MM.1S (cell line): ENCODE data around the gene TCEAL7.
"Not testable (repeated sequence)": the region's sequence is repeated elsewhere in the genome, so short reads cannot be mapped to it uniquely, and the experiment has no call there.

Source experiments
- DNase-seq: peaks from one replicate; pipeline ENCODE4 v3.0.0-alpha.2; 2015
- H2AFZ ChIP-seq: fragments of 300-600 bp; sonication (generic); 2 replicates; pipeline ENCODE4 v1.6.0; 2016; ENCODE audit warnings: antibody characterized with exemption, low read length
- H3F3A ChIP-seq: fragments of 300-600 bp; sonication (generic); 2 replicates; pipeline ENCODE4 v1.6.1; 2016; ENCODE audit warnings: mild to moderate bottlenecking, antibody characterized with exemption, low read length, moderate library complexity, mixed read lengths; ENCODE audit not compliant: insufficient read depth
- H3K27ac ChIP-seq: fragments of 300-600 bp; sonication (generic); 2 replicates; pipeline ENCODE4 v1.5.1; 2016; ENCODE audit warnings: mild to moderate bottlenecking, low read length
- H3K27me3 ChIP-seq: fragments of 300-600 bp; sonication (generic); replicated peaks from 2 replicates; pipeline ENCODE4 v1.6.0; 2016; ENCODE audit warnings: low read length; ENCODE audit not compliant: insufficient read depth
- H3K36me3 ChIP-seq: fragments of 300-600 bp; sonication (generic); replicated peaks from 2 replicates; pipeline ENCODE4 v1.6.1; 2016; ENCODE audit warnings: mild to moderate bottlenecking, low read length, mixed read lengths; ENCODE audit not compliant: insufficient read depth
- H3K4me1 ChIP-seq: fragments of 300-600 bp; sonication (generic); 2 replicates; pipeline ENCODE4 v1.6.1; 2016; ENCODE audit warnings: low read length, mixed read lengths
- H3K4me2 ChIP-seq: fragments of 300-600 bp; sonication (generic); 2 replicates; pipeline ENCODE4 v1.6.0; 2016; ENCODE audit warnings: low read depth, low read length
- H3K4me3 ChIP-seq: fragments of 300-600 bp; sonication (generic); 2 replicates; pipeline ENCODE4 v1.5.1; 2016; ENCODE audit warnings: low read length, mixed read lengths
- H3K79me2 ChIP-seq: fragments of 300-600 bp; sonication (generic); 2 replicates; pipeline ENCODE4 v1.6.1; 2016; ENCODE audit warnings: mixed run types, low read length, mixed read lengths
- H3K9ac ChIP-seq: fragments of 300-600 bp; sonication (generic); 2 replicates; pipeline ENCODE4 v1.6.1; 2016; ENCODE audit warnings: low read length, mixed read lengths
- H3K9me2 ChIP-seq: fragments of 300-600 bp; sonication (generic); replicated peaks from 2 replicates; pipeline ENCODE4 v1.6.1; 2016; ENCODE audit warnings: mild to moderate bottlenecking, low read length, mixed read lengths; ENCODE audit not compliant: insufficient read depth
- H3K9me3 ChIP-seq: fragments of 300-600 bp; sonication (generic); replicated peaks from 2 replicates; pipeline ENCODE4 v1.6.1; 2016; ENCODE audit warnings: mild to moderate bottlenecking, low read length, mixed read lengths; ENCODE audit not compliant: insufficient read depth
- H4K20me1 ChIP-seq: fragments of 300-600 bp; sonication (generic); 2 replicates; pipeline ENCODE4 v1.6.1; 2016; ENCODE audit warnings: mild to moderate bottlenecking, low read length, moderate library complexity, mixed read lengths; ENCODE audit not compliant: insufficient read depth
- EZH2 ChIP-seq: fragments of 300-600 bp; sonication (generic); optimal IDR thresholded peaks from 2 replicates; pipeline ENCODE3; 2017; ENCODE audit warnings: low read depth, mild to moderate bottlenecking, antibody characterized with exemption, low read length, mixed read lengths
- EZH2phosphoT487 ChIP-seq: fragments of 300-600 bp; sonication (generic); IDR thresholded peaks from 2 replicates; pipeline ENCODE4 v1.6.1; 2018; ENCODE audit warnings: antibody characterized with exemption, low read length
- TF ChIP-seq, protein P1 (sequence below): fragments of 300-600 bp; sonication (generic); IDR thresholded peaks from 2 replicates; pipeline ENCODE4 v1.5.1; 2016; ENCODE audit warnings: antibody characterized with exemption, low read length, mixed read lengths

The TCEAL7 gene

GRCh38 chrX:103356858-103357257 is 26.8 kb downstream of the TCEAL7 start:
- no peaks in the 10 kb centered on the region for H3K36me3 ChIP-seq
- no peaks in the 10 kb centered on the region for H3F3A ChIP-seq
- H3K27ac ChIP-seq: no peak overlapping the region
- H3K9me3 ChIP-seq: no peaks in the 10 kb centered on the region
- peak overlapping the region; percentile 48; the same call in 1 of the 2 replicates for H3K9ac ChIP-seq
- no peaks in the 10 kb centered on the region for H3K9me2 ChIP-seq
- no peak for DNase-seq
- H2AFZ ChIP-seq: peak overlapping the region; percentile 91
- no peaks in the 10 kb centered on the region for H4K20me1 ChIP-seq
- peak overlapping the region; percentile 71 for H3K4me3 ChIP-seq
- H3K4me2 ChIP-seq: peak overlapping the region; percentile 69; the same call in 1 of the 2 replicates
- H3K79me2 ChIP-seq: no peaks in the 10 kb centered on the region
- no peaks in the 10 kb centered on the region for H3K4me1 ChIP-seq
- TF ChIP-seq EZH2phosphoT487 (no peak), EZH2 (no peak)
- TF ChIP-seq, protein P1, sequence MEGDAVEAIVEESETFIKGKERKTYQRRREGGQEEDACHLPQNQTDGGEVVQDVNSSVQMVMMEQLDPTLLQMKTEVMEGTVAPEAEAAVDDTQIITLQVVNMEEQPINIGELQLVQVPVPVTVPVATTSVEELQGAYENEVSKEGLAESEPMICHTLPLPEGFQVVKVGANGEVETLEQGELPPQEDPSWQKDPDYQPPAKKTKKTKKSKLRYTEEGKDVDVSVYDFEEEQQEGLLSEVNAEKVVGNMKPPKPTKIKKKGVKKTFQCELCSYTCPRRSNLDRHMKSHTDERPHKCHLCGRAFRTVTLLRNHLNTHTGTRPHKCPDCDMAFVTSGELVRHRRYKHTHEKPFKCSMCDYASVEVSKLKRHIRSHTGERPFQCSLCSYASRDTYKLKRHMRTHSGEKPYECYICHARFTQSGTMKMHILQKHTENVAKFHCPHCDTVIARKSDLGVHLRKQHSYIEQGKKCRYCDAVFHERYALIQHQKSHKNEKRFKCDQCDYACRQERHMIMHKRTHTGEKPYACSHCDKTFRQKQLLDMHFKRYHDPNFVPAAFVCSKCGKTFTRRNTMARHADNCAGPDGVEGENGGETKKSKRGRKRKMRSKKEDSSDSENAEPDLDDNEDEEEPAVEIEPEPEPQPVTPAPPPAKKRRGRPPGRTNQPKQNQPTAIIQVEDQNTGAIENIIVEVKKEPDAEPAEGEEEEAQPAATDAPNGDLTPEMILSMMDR: no peak
- H3K27me3 ChIP-seq: no peaks in the 10 kb centered on the region

GRCh38 chrX:103357871-103358270 is 27.8 kb downstream of the TCEAL7 start:
- no peaks in the 10 kb centered on the region for H3K4me1 ChIP-seq
- no peaks in the 10 kb centered on the region for H3K36me3 ChIP-seq
- no peak overlapping the region for H2AFZ ChIP-seq
- no peaks in the 10 kb centered on the region for H3K9me3 ChIP-seq
- H3K9me2 ChIP-seq: no peaks in the 10 kb centered on the region
- H3K4me2 ChIP-seq: no peak overlapping the region
- H4K20me1 ChIP-seq: no peaks in the 10 kb centered on the region
- H3K9ac ChIP-seq: no peak overlapping the region
- H3K27me3 ChIP-seq: no peaks in the 10 kb centered on the region
- H3K4me3 ChIP-seq: no peak overlapping the region
- no peaks in the 10 kb centered on the region for H3K79me2 ChIP-seq
- DNase-seq: no peak
- no peaks in the 10 kb centered on the region for H3F3A ChIP-seq
- no peak overlapping the region for H3K27ac ChIP-seq
- TF ChIP-seq, protein P1: no peak
- TF ChIP-seq EZH2 (no peak), EZH2phosphoT487 (no peak)

DNA sequence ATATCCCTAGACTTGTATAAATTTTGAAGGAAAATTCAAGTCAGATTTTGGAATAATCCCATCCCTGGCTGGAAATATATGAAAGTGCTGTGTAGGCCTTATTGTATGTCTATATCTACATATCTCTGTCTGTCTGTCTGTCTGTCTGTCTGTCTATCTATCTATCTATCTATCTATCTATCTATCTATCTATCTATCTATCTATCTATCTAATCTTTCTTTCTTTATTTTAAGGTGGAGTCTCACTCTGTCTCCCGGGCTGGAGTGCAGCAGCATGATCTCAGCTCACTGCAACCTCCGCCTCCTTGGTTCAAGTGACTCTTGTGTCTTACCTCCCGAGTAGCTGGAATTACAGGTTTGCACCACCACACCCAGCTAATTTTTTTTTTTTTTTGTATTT is 29.6 kb downstream of the TCEAL7 start:
- H3K9me2 ChIP-seq, H4K20me1 ChIP-seq, H3K79me2 ChIP-seq, H2AFZ ChIP-seq, H3K4me2 ChIP-seq, H3K27me3 ChIP-seq, H3F3A ChIP-seq, DNase-seq, H3K9me3 ChIP-seq, H3K4me1 ChIP-seq, H3K4me3 ChIP-seq, H3K36me3 ChIP-seq, H3K9ac ChIP-seq, H3K27ac ChIP-seq: not testable (repeated sequence)

DNA sequence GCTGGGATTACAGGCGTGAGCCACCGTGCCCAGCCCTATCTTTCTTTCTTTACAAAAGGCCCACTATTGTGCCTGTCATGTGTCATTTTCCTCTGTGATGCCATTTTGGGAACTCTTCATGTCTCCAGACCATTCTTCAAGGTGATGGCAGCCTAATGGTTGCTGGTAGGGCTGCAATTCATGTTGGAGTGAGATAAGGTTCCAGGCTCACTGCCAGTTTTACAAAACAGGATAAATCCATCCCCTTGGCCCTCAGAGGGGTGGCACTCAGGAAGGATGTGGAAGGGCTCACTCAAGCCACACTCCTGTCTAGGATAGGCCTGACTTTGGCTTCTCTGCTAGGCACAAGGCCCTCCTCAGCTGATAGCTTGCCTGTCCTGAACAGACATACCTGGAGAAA is 30.1 kb downstream of the TCEAL7 start:
- Histone ChIP-seq H3F3A (no peaks in the 10 kb centered on the region), H3K4me1 (no peaks in the 10 kb centered on the region), H3K27ac (no peak overlapping the region), H3K36me3 (no peaks in the 10 kb centered on the region), H3K79me2 (no peaks in the 10 kb centered on the region), H3K9me2 (no peaks in the 10 kb centered on the region), H3K4me2 (no peak overlapping the region), H3K9me3 (no peaks in the 10 kb centered on the region), H2AFZ (no peak overlapping the region), H3K4me3 (no peak overlapping the region), H4K20me1 (no peaks in the 10 kb centered on the region), H3K27me3 (no peaks in the 10 kb centered on the region), H3K9ac (no peak overlapping the region)
- TF ChIP-seq, protein P1: no peak
- TF ChIP-seq EZH2 (no peak), EZH2phosphoT487 (no peak)
- DNase-seq: no peak
